Colonic mucosa (tissue), 4 donors: ENCODE data around the gene CC2D1A. TPM values are rescaled to one million over a fixed set of nuclear protein-coding genes. Genes with fewer than 3 reads are reported as not detected.

Source experiments
- DNase-seq: peaks from one replicate; pipeline ENCODE4 v3.0.0-alpha.2; 2020
- H3K27ac ChIP-seq: fragments of 200-600 bp; one replicate; pipeline ENCODE4 v1.8.0; 2021
- H3K27me3 ChIP-seq: fragments of 200-600 bp; one replicate; pipeline ENCODE4 v1.8.0; 2021
- H3K36me3 ChIP-seq: fragments of 200-600 bp; one replicate; pipeline ENCODE4 v1.8.0; 2021
- H3K4me1 ChIP-seq: fragments of 200-600 bp; one replicate; pipeline ENCODE4 v1.8.0; 2021; ENCODE audit warnings: mild to moderate bottlenecking
- H3K4me3 ChIP-seq: fragments of 200-600 bp; one replicate; pipeline ENCODE4 v1.8.0; 2021
- H3K9ac ChIP-seq, 2 donors: one replicate each; pipeline ENCODE4 v1.7.0; 2013; ENCODE audit warnings: control low read depth in 2 of 2, low read depth in 2 of 2, low read length in 2 of 2
- H3K9me3 ChIP-seq: fragments of 200-600 bp; one replicate; pipeline ENCODE4 v1.8.0; 2021
- CTCF ChIP-seq: fragments of 200-600 bp; IDR thresholded peaks from one replicate; pipeline ENCODE4 v1.8.0; 2022; ENCODE audit warnings: antibody characterized with exemption, mild to moderate bottlenecking
- intact Hi-C: fragments of 100-400 bp; cut with DNase I; formaldehyde crosslinking; loops from one replicate; pipeline ENCODE4 v1.14.1; 2022
- microRNA-seq: library from miRNA; unstranded; fragments of <30 nt; microRNA quantifications from one replicate; pipeline ENCODE4, GENCODE V29; 2019
- total RNA-seq, 2 donors: library from RNA; stranded (reverse); fragmentation: NEBNext Ultra II Directional in 1 of 2; extraction: Animal tissue kit (Norgen Biotek cat#: 25700) in 1 of 2; gene quantifications; one replicate each; pipeline ENCODE4 v1.2.1, GENCODE V29; 2021
- donor health status: healthy.
- donor health status: DM: no; HTN: no; CAD: no.
- donor health status: DM: no; HTN: no; CAD: no.

CC2D1A gene
- total RNA-seq, 2 donors from 2014 or later: 81.0 to 123 TPM

GRCh38 chr19:13978351-13979243 lies 72.6 kb downstream of the CC2D1A start:
- Histone ChIP-seq H3K27me3 (no peaks in the 10 kb centered on the region), H3K27ac (peak overlapping the region; percentile 17), H3K36me3 (no peaks in the 10 kb centered on the region), H3K9me3 (no peaks in the 10 kb centered on the region), H3K4me1 (peaks cover 7% of the 10 kb centered on the region), H3K9ac (peak overlapping the region in 1 of 2 donors; percentile 60), H3K4me3 (peak overlapping the region; percentile 43)
- no peak for TF ChIP-seq CTCF
- peak; percentile 77 for DNase-seq
- intact Hi-C loops: no loop called here

DNA sequence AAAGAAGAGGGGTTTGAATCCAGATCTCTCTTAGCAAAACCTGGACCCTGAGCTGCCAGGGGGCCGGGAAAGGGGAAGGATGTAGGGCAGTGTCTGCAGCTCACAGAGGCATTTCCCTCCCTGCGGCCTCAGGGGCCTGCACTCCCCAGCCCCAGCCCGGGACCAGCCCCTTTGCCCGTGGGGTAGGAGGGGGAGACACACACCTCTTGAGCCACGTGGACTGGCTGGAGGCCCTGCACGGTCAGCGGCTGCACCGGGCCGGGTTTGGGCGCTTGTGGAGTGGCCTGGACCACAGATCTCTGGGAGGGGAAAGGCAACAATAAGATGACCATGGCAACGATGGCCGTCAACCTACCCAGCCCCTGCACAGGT lies 73.2 kb downstream of the CC2D1A start:
- peak overlapping the region in 1 of 2 donors; percentile 60 for H3K9ac ChIP-seq
- TF ChIP-seq CTCF: no peak
- intact Hi-C loops: no loop called here
- peaks cover 7% of the 10 kb centered on the region for H3K4me1 ChIP-seq
- no peak for DNase-seq
- no peaks in the 10 kb centered on the region for H3K36me3 ChIP-seq
- H3K9me3 ChIP-seq: no peaks in the 10 kb centered on the region
- no peaks in the 10 kb centered on the region for H3K27me3 ChIP-seq
- H3K4me3 ChIP-seq: peak overlapping the region; percentile 43
- peak overlapping the region; percentile 17 for H3K27ac ChIP-seq

GRCh38 chr19:13979686-13980085 lies 73.7 kb downstream of the CC2D1A start:
- intact Hi-C loops: no loop called here
- H3K36me3 ChIP-seq: no peaks in the 10 kb centered on the region
- no peaks in the 10 kb centered on the region for H3K27me3 ChIP-seq
- no peak for DNase-seq
- no peaks in the 10 kb centered on the region for H3K9me3 ChIP-seq
- no peak overlapping the region for H3K27ac ChIP-seq
- no peak for TF ChIP-seq CTCF
- H3K4me1 ChIP-seq: peaks cover 7% of the 10 kb centered on the region
- H3K4me3 ChIP-seq: no peak overlapping the region
- no peak overlapping the region for H3K9ac ChIP-seq

- Histone ChIP-seq H3K4me1 (peaks cover 7% of the 10 kb centered on the region), H3K27ac (no peak overlapping the region), H3K9ac (no peak overlapping the region), H3K4me3 (no peak overlapping the region), H3K9me3 (no peaks in the 10 kb centered on the region), H3K36me3 (no peaks in the 10 kb centered on the region), H3K27me3 (no peaks in the 10 kb centered on the region)
- no peak for DNase-seq
- no peak for TF ChIP-seq CTCF
- intact Hi-C loops: no loop called here
These were observed 74.3 kb downstream of the CC2D1A start for GRCh38 chr19:13980340-13980739.

Small RNA genes within 50 kb of the gene (microRNA-seq; reads per million reads assigned to microRNA genes)
- gene MIR181C (277 reads per million, percentile 64 among the genes with 10 or more reads in this experiment), gene MIR181D (264 reads per million, percentile 62 among the genes with 10 or more reads in this experiment)

Other genes with a start within 250 kb of the CC2D1A start
- 10 to 100 TPM; 19.5 to 26.7 TPM for gene MRI1, start 141.7 kb upstream of the CC2D1A start, total RNA-seq
- 10 to 100 TPM; 48.5 to 82.6 TPM for gene C19orf53, start 131.7 kb upstream of the CC2D1A start, total RNA-seq
- 1 to 10 TPM; 2.9 to 4.3 TPM for gene ZSWIM4, start 110.8 kb upstream of the CC2D1A start, total RNA-seq
- not detected for gene NANOS3, start 29.1 kb upstream of the CC2D1A start, total RNA-seq
- 10 to 100 TPM in 1 of 2 donors, 1 to 10 TPM in 1; 5.9 to 20.0 TPM for gene BRME1, start 84 bp upstream of the CC2D1A start, total RNA-seq
- gene PODNL1, start 32.2 kb downstream of the CC2D1A start, total RNA-seq: 1 to 10 TPM; 4.1 to 4.4 TPM
- 10 to 100 TPM; 30.2 to 55.1 TPM for gene DCAF15, start 46.3 kb downstream of the CC2D1A start, total RNA-seq
- gene RFX1, start 100.1 kb downstream of the CC2D1A start, total RNA-seq: 10 to 100 TPM; 13.1 to 20.9 TPM
- gene RLN3, start 121.9 kb downstream of the CC2D1A start, total RNA-seq: not detected
- gene IL27RA, start 125.6 kb downstream of the CC2D1A start, total RNA-seq: 1 to 10 TPM; 2.5 to 3.2 TPM
- gene PALM3, start 155.9 kb downstream of the CC2D1A start, total RNA-seq: 1 to 10 TPM in 1 of 2 donors, under 1 TPM in 1; 0.37 to 1.6 TPM
- gene MISP3, start 166.6 kb downstream of the CC2D1A start, total RNA-seq: 10 to 100 TPM; 32.7 to 50.0 TPM
- gene C19orf67, start 179.6 kb downstream of the CC2D1A start, total RNA-seq: under 1 TPM in 1 of 2 donors, not detected in 1; 0.19 TPM
- gene SAMD1, start 184.6 kb downstream of the CC2D1A start, total RNA-seq: 10 to 100 TPM; 52.9 to 91.3 TPM
- gene PRKACA, start 211.6 kb downstream of the CC2D1A start, total RNA-seq: 10 to 100 TPM; 71.0 to 89.3 TPM
- gene ASF1B, start 230.4 kb downstream of the CC2D1A start, total RNA-seq: 10 to 100 TPM; 12.9 to 64.0 TPM